ENCODE measurements around the gene IFITM5. TPM values are rescaled to one million over a fixed set of nuclear protein-coding genes. Genes with fewer than 3 reads are reported as not detected.

The IFITM5 gene
- total and polyA plus RNA-seq, 2 of the 8 experiments (the other 6 are each of a cell fraction or from before 2014, with no cell fraction given), result not detected

GRCh38 chr11:280706-281485 is 18.4 kb downstream of the IFITM5 start:
- Histone ChIP-seq H3K4me1 (replicated peaks in 1 of 4; ENCODE audit: control insufficient read depth in 3 of 4, insufficient read depth in 4 of 4, low read length in 3 of 4) (peaks cover 0 to 5% (median 0%) of the 10 kb centered on the region in 4 experiments; a peak in 4 of 7 replicates), H3K27ac (ENCODE audit: low read depth, low read length) (no peak overlapping the region), H2BK15ac (ENCODE audit: low read length) (peak overlapping the region; percentile 92; the same call in 1 of the 2 replicates), H3K14ac (ENCODE audit: insufficient read length) (no peak overlapping the region), H2BK20ac (ENCODE audit: low read length) (no peak overlapping the region), H3K4me2 (ENCODE audit: insufficient read depth in 1 of 2, low read depth in 2 of 2, low read length in 2 of 2) (peak overlapping the region in 1 of 2 experiments; percentile 19; a peak in 1 of 4 replicates), H3K56ac (replicated peaks; ENCODE audit: insufficient read length, low read depth, low read length) (no peak overlapping the region), H3K27me3 (replicated peaks in 1 of 4; ENCODE audit: control insufficient read depth in 3 of 4, extremely low read depth in 1 of 4, insufficient read depth in 3 of 4, low read length in 3 of 4) (peaks cover 0 to 3% (median 1%) of the 10 kb centered on the region in 4 experiments; a peak in 2 of 7 replicates), H3K4me3 (ENCODE audit: extremely low read depth in 1 of 4, insufficient read depth in 2 of 4, low read depth in 3 of 4, low read length in 4 of 4) (no peak overlapping the region), H4K91ac (replicated peaks; ENCODE audit: insufficient read length, low read length) (no peak overlapping the region), H3K36me3 (ENCODE audit: control insufficient read depth in 2 of 4, insufficient read depth in 4 of 4, low read length in 3 of 4) (no peaks in the 10 kb centered on the region), H3K4ac (replicated peaks; ENCODE audit: insufficient read length, low read depth, low read length) (no peak overlapping the region), H2AK5ac (ENCODE audit: low read depth, low read length) (no peak overlapping the region), H2BK5ac (ENCODE audit: low read depth, low read length) (peak overlapping the region; percentile 49; the same call in 1 of the 2 replicates), H3K9ac (replicated peaks in 1 of 4; ENCODE audit: extremely low read depth in 1 of 4, low read depth in 3 of 4, low read length in 3 of 4) (no peak overlapping the region), H3K79me2 (ENCODE audit: control insufficient read depth in 1 of 2, insufficient read depth in 2 of 2, low read length in 2 of 2) (no peaks in the 10 kb centered on the region), H2AFZ (ENCODE audit: low read length) (no peak overlapping the region), H3K23me2 (ENCODE audit: low read depth, low read length) (no peaks in the 10 kb centered on the region), H2BK120ac (replicated peaks; ENCODE audit: low read depth, low read length) (no peak overlapping the region), H3K79me1 (ENCODE audit: low read depth, low read length) (no peaks in the 10 kb centered on the region), H4K20me1 (replicated peaks in 1 of 2; ENCODE audit: control insufficient read depth in 1 of 2, insufficient read depth in 2 of 2, low read length in 2 of 2) (no peaks in the 10 kb centered on the region), H4K8ac (ENCODE audit: extremely low read depth, insufficient read depth, low read length) (peak overlapping the region; percentile 51), H3K9me3 (ENCODE audit: insufficient read depth in 2 of 2, low read depth in 1 of 2, low read length in 1 of 2) (no peaks in the 10 kb centered on the region), H3K18ac (ENCODE audit: extremely low read depth, low read length) (no peak overlapping the region), H3K23ac (ENCODE audit: insufficient read length) (no peak overlapping the region), H4K5ac (ENCODE audit: insufficient read length, low read depth, low read length) (no peak overlapping the region), H2BK12ac (ENCODE audit: low read depth, low read length) (peak overlapping the region; percentile 19; the same call in 1 of the 2 replicates)
- ChIA-PET POLR2A (ENCODE audit: partially characterized antibody) (interaction anchor here (1.0 to 3.0 kb wide), 9 partner anchors 9 to 136 kb away, joined by 3 to 11 read pairs (median 3); no protein-coding TSS in a partner anchor), CTCF (ENCODE audit: partially characterized antibody) (interaction anchor here (1.0 to 8.6 kb wide), 5 partner anchors 9 to 29 kb away, joined by 3 to 88 read pairs (median 4); no protein-coding TSS in a partner anchor)
- FAIRE-seq (no peak), DNase-seq (ENCODE audit: low read depth in 1 of 2, low spot score in 2 of 2) (peak in 1 of 2 experiments; percentile 48)
- WGBS, 2 experiments (ENCODE audit: extremely low coverage in 1 of 2, insufficient coverage in 1 of 2, insufficient read length in 1 of 2, insufficient replicate concordance in 2 of 2, low coverage in 1 of 2, low lambda C conversion rate in 2 of 2, missing lambda C conversion rate in 1 of 2), result 95% methylated on average over 74 of the region's 79 CpGs; no CpG with 5 or more reads in 1 of the 2 experiments
- TF ChIP-seq HDAC2 (IDR thresholded peaks at IDR 0.05; ENCODE audit: borderline replicate concordance in 1 of 2, low read depth in 2 of 2, low read length in 2 of 2) (no peak), CTBP2 (IDR thresholded peaks at IDR 0.05; ENCODE audit: borderline replicate concordance, insufficient read depth, insufficient read length, low read length) (no peak), CEBPB (IDR thresholded peaks at IDR 0.05; ENCODE audit: low read depth, low read length) (no peak), EGR1 (IDR thresholded peaks at IDR 0.05; ENCODE audit: borderline replicate concordance, low read depth, low read length) (no peak), CREB1 (IDR thresholded peaks at IDR 0.05) (no peak), NANOG (IDR thresholded peaks at IDR 0.05; ENCODE audit: insufficient read depth, low read depth, low read length, poor library complexity, severe bottlenecking) (no peak), HDAC6 (IDR thresholded peaks at IDR 0.05; ENCODE audit: low read depth, low read length) (no peak), RBBP5 (IDR thresholded peaks at IDR 0.05; ENCODE audit: borderline replicate concordance, low read depth, low read length) (no peak), EZH2 (IDR thresholded peaks at IDR 0.05; ENCODE audit: low read depth, low read length, severe bottlenecking) (no peak), KDM4A (IDR thresholded peaks at IDR 0.05; ENCODE audit: low read depth, low read length, severe bottlenecking) (no peak), POLR2A (IDR thresholded peaks at IDR 0.05; ENCODE audit: control extremely low read depth in 1 of 2, low read depth in 2 of 2, low read length in 2 of 2) (no peak), GTF2F1 (IDR thresholded peaks at IDR 0.05; ENCODE audit: borderline replicate concordance, low read depth, low read length) (no peak)
